ENCODE measurements around the gene BEST2.

The BEST2 gene

GRCh38 chr19:12802267-12803106 is 50.9 kb downstream of the BEST2 start:
- no peak for DNase-seq

GRCh38 chr19:12804051-12804450 is 52.5 kb downstream of the BEST2 start:
- no peak for DNase-seq

GRCh38 chr19:12806242-12807081 is 54.9 kb downstream of the BEST2 start, which contains the start of gene RNASEH2A:
RNASEH2A (plus strand) TSS chr19:12806584; CDS start chr19:12806674, 90 bp downstream.
- DNase-seq, result peak; percentile 86

Data from stimulated activated naive CD4-positive, alpha-beta T cell treated with Interleukin-2 at 50 U/mL for 16 hours (primary cell).